H1 (cell line): ENCODE results near the gene SERPINA1.

Source experiments
- ASH2L ChIP-seq: fragments of 200-600, 300-600 bp; sonication (generic); IDR thresholded peaks from one replicate; pipeline ENCODE4 v1.7.1; 2017; ENCODE audit warnings: low read length
- ATF2 ChIP-seq: IDR thresholded peaks from 2 replicates; pipeline ENCODE4 v1.6.1; 2012; ENCODE audit warnings: low read length, inconsistent platforms
- CEBPB ChIP-seq: IDR thresholded peaks from 2 replicates; pipeline ENCODE4 v1.6.1; 2012; ENCODE audit warnings: low read depth, low read length
- CTCF ChIP-seq, 3 experiments: IDR thresholded peaks; 1 replicate in 2 of 3; 2 replicates in 1 of 3; pipeline versions ENCODE4 v1.5.1 to v1.6.1; 2011; ENCODE audit warnings: low read length in 3 of 3, mild to moderate bottlenecking in 3 of 3, inconsistent platforms in 2 of 3, low read depth in 1 of 3, moderate library complexity in 1 of 3; ENCODE audit not compliant: insufficient read depth in 1 of 3; ENCODE audit errors: control extremely low read depth in 1 of 3
- EP300 ChIP-seq, 2 experiments: IDR thresholded peaks; 1 replicate in 1 of 2; 2 replicates in 1 of 2; pipeline ENCODE4 v1.6.1; 2011 to 2012; ENCODE audit warnings: low read depth in 2 of 2, low read length in 2 of 2, mild to moderate bottlenecking in 2 of 2, borderline replicate concordance in 1 of 2, inconsistent platforms in 1 of 2, moderate library complexity in 1 of 2
- EZH2 ChIP-seq: fragments of 200-600 bp; sonication (generic); IDR thresholded peaks from 2 replicates; pipeline ENCODE4 v1.7.1; 2012; ENCODE audit warnings: low read depth, mild to moderate bottlenecking, moderate library complexity, low read length, inconsistent platforms; ENCODE audit not compliant: severe bottlenecking
- KDM1A ChIP-seq: fragments of 200-600, 300-600 bp; sonication (generic); IDR thresholded peaks from 2 replicates; pipeline ENCODE4 v1.7.1; 2016; ENCODE audit warnings: mild to moderate bottlenecking, low read length, borderline replicate concordance
- PHF8 ChIP-seq: fragments of 200-600 bp; sonication (generic); conservative IDR thresholded peaks from 2 replicates; pipeline ENCODE4 v1.7.1; 2012; ENCODE audit warnings: low read depth, mild to moderate bottlenecking, inconsistent platforms, low read length, moderate library complexity
- POLR2A ChIP-seq, 2 experiments: IDR thresholded peaks; 1 replicate in 1 of 2; 2 replicates in 1 of 2; pipeline ENCODE4 v1.6.1; 2011; ENCODE audit warnings: low read depth in 2 of 2, low read length in 2 of 2, mild to moderate bottlenecking in 2 of 2; ENCODE audit errors: control extremely low read depth in 1 of 2
- POLR2AphosphoS5 ChIP-seq: IDR thresholded peaks from 2 replicates; pipeline ENCODE4 v1.6.1; 2011; ENCODE audit warnings: low read depth, low read length
- RFX5 ChIP-seq: IDR thresholded peaks from 2 replicates; pipeline ENCODE4 v1.6.1; 2011; ENCODE audit warnings: low read depth, low read length, improper control_type of control experiment, borderline replicate concordance
- RNF2 ChIP-seq: fragments of 200-900, 300-1000 bp; sonication (generic); IDR thresholded peaks from 2 replicates; pipeline ENCODE4 v1.7.1; 2016; ENCODE audit warnings: borderline replicate concordance, low read depth, mild to moderate bottlenecking, antibody characterized with exemption, low read length; ENCODE audit not compliant: poor library complexity, severe bottlenecking; ENCODE audit errors: missing control alignments

DNA sequence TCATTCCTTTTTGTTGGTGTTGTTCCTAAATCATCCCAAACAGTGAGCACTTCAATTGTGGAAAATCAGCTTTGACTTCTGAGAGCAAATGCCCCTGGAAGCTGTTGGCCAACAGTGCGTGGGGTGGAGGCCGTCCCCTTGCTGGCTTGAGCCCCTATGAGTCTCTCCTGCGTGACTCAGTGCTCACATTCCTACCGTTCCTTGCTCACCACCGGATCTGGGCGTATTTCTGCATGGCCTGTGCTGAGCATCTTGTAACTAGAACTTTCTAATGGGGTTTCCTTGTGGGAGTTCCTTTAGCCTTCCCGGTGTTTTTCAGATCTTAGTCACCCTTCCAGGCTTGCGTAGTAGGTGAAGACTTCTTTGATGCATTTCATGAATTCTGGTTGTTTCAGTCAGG lies 14.7 kb downstream of the SERPINA1 start:
- TF ChIP-seq KDM1A (no peak), PHF8 (no peak), CTCF (IDR thresholded peaks at IDR 0.05; ENCODE audit: control extremely low read depth in 1 of 3, insufficient read depth in 1 of 3, low read depth in 1 of 3, low read length in 3 of 3) (no peak), RNF2 (no peak), EP300 (IDR thresholded peaks at IDR 0.05; ENCODE audit: borderline replicate concordance in 1 of 2, low read depth in 2 of 2, low read length in 2 of 2) (no peak), POLR2A (IDR thresholded peaks at IDR 0.05; ENCODE audit: control extremely low read depth in 1 of 2, low read depth in 2 of 2, low read length in 2 of 2) (no peak), EZH2 (no peak), ATF2 (no peak), RFX5 (no peak), CEBPB (no peak), ASH2L (no peak), POLR2AphosphoS5 (no peak)
